ENCODE measurements around the gene RGS19. TPM values are rescaled to one million over a fixed set of nuclear protein-coding genes. Genes with fewer than 3 reads are reported as not detected.

The RGS19 gene
- total and polyA plus RNA-seq, 2 of the 8 experiments (the other 6 are each of a cell fraction or from before 2014, with no cell fraction given) = 12.7 to 16.8 TPM

GRCh38 chr20:64067005-64067632, 12.2 kb downstream of the RGS19 start:
- FAIRE-seq = no peak
- WGBS, 2 experiments (ENCODE audit: extremely low coverage in 1 of 2, insufficient coverage in 1 of 2, insufficient read length in 1 of 2, insufficient replicate concordance in 2 of 2, low coverage in 1 of 2, low lambda C conversion rate in 2 of 2, missing lambda C conversion rate in 1 of 2) = 76% methylated on average over 6 of the region's 6 CpGs; no CpG with 5 or more reads in 1 of the 2 experiments

More at GRCh38 chr20:64067005-64067632, 12.2 kb downstream of the RGS19 start:
- Histone ChIP-seq H2BK12ac (ENCODE audit: low read depth, low read length) (no peak overlapping the region), H3K18ac (ENCODE audit: extremely low read depth, low read length) (no peak overlapping the region), H3K9me3 (ENCODE audit: insufficient read depth in 2 of 2, low read depth in 1 of 2, low read length in 1 of 2) (no peaks in the 10 kb centered on the region), H3K56ac (replicated peaks; ENCODE audit: insufficient read length, low read depth, low read length) (no peak overlapping the region), H3K27me3 (replicated peaks in 1 of 4; ENCODE audit: control insufficient read depth in 3 of 4, extremely low read depth in 1 of 4, insufficient read depth in 3 of 4, low read length in 3 of 4) (no peaks in the 10 kb centered on the region), H4K8ac (ENCODE audit: extremely low read depth, insufficient read depth, low read length) (no peak overlapping the region; the same call in 1 of the 2 replicates), H2BK5ac (ENCODE audit: low read depth, low read length) (peak overlapping the region; percentile 52), H2BK20ac (ENCODE audit: low read length) (no peak overlapping the region), H3K4ac (replicated peaks; ENCODE audit: insufficient read length, low read depth, low read length) (no peak overlapping the region), H3K79me2 (ENCODE audit: control insufficient read depth in 1 of 2, insufficient read depth in 2 of 2, low read length in 2 of 2) (no peaks in the 10 kb centered on the region), H3K4me3 (ENCODE audit: extremely low read depth in 1 of 4, insufficient read depth in 2 of 4, low read depth in 3 of 4, low read length in 4 of 4) (no peak overlapping the region), H3K14ac (ENCODE audit: insufficient read length) (no peak overlapping the region), H4K20me1 (replicated peaks in 1 of 2; ENCODE audit: control insufficient read depth in 1 of 2, insufficient read depth in 2 of 2, low read length in 2 of 2) (peaks cover 2 to 10% of the 10 kb centered on the region in 2 experiments), H3K4me2 (ENCODE audit: insufficient read depth in 1 of 2, low read depth in 2 of 2, low read length in 2 of 2) (no peak overlapping the region), H3K36me3 (ENCODE audit: control insufficient read depth in 2 of 4, insufficient read depth in 4 of 4, low read length in 3 of 4) (0 out of 8 replicates have a peak, but pooled peaks cover 0 to 2% (median 0%) of the 10 kb centered on the region in 4 experiments), H4K91ac (replicated peaks; ENCODE audit: insufficient read length, low read length) (no peak overlapping the region), H2BK15ac (ENCODE audit: low read length) (0 out of 2 replicates have a peak overlapping the region, but pooled peaks have one; percentile 88), H2AFZ (ENCODE audit: low read length) (no peak overlapping the region), H2AK5ac (ENCODE audit: low read depth, low read length) (peak overlapping the region; percentile 65; the same call in 1 of the 2 replicates), H3K23ac (ENCODE audit: insufficient read length) (no peak overlapping the region), H2BK120ac (replicated peaks; ENCODE audit: low read depth, low read length) (no peak overlapping the region), H4K5ac (ENCODE audit: insufficient read length, low read depth, low read length) (no peak overlapping the region), H3K9ac (replicated peaks in 1 of 4; ENCODE audit: extremely low read depth in 1 of 4, low read depth in 3 of 4, low read length in 3 of 4) (no peak overlapping the region), H3K79me1 (ENCODE audit: low read depth, low read length) (0 out of 2 replicates have a peak, but pooled peaks cover 3% of the 10 kb centered on the region), H3K27ac (ENCODE audit: low read depth, low read length) (no peak overlapping the region), H3K23me2 (ENCODE audit: low read depth, low read length) (peaks cover 2% of the 10 kb centered on the region; the same call in 1 of the 2 replicates), H3K4me1 (replicated peaks in 1 of 4; ENCODE audit: control insufficient read depth in 3 of 4, insufficient read depth in 4 of 4, low read length in 3 of 4) (peaks cover 3 to 20% (median 9%) of the 10 kb centered on the region in 4 experiments)
- no peak for TF ChIP-seq MAFK (IDR thresholded peaks at IDR 0.05; ENCODE audit: low read depth, low read length)
- TF ChIP-seq RXRA (IDR thresholded peaks at IDR 0.05; ENCODE audit: insufficient read depth, low read depth, low read length) = no peak
- no peak for TF ChIP-seq CTCF (IDR thresholded peaks at IDR 0.05; ENCODE audit: control extremely low read depth in 1 of 3, insufficient read depth in 1 of 3, low read depth in 1 of 3, low read length in 3 of 3)
- no peak for TF ChIP-seq PHF8 (conservative IDR thresholded peaks at IDR 0.05; ENCODE audit: low read depth, low read length)
- TF ChIP-seq CBX5 (IDR thresholded peaks at IDR 0.05; ENCODE audit: low read depth, low read length) = no peak
- TF ChIP-seq FOSL1 (IDR thresholded peaks at IDR 0.05; ENCODE audit: insufficient read depth, low read depth, low read length) = no peak
- no peak for TF ChIP-seq RFX5 (IDR thresholded peaks at IDR 0.05; ENCODE audit: borderline replicate concordance, low read depth, low read length)
- ChIA-PET POLR2A (ENCODE audit: partially characterized antibody) (interaction anchor here (1.0 to 4.5 kb wide), 3 partner anchors 11 to 53 kb away, joined by 3 to 27 read pairs (median 4); partner anchors contain the start of genes OPRL1 and RGS19), CTCF (ENCODE audit: partially characterized antibody) (interaction anchor here (0.8 to 2.5 kb wide), 6 partner anchors 10 to 73 kb away, joined by 3 to 17 read pairs (median 4); partner anchors contain the start of genes LKAAEAR1, OPRL1 and RGS19)
- DNase-seq (ENCODE audit: low read depth in 1 of 2, low spot score in 2 of 2) = no peak
